ENCODE measurements around the gene NAP1L4.

Gene NAP1L4

GRCh38 chr11:2922655-2923054 is 69.5 kb downstream of the NAP1L4 start:
- Histone ChIP-seq H3K4me3 (IDR thresholded peaks at IDR 0.05; ENCODE audit: insufficient read depth, low read depth, low read length) (no peak overlapping the region), H4K20me1 (ENCODE audit: insufficient read depth) (no peaks in the 10 kb centered on the region), H2AFZ (ENCODE audit: low read depth) (no peak overlapping the region), H3K4me2 (no peak overlapping the region), H3K9ac (no peak overlapping the region), H3K79me2 (ENCODE audit: insufficient read depth, low read depth) (no peaks in the 10 kb centered on the region), H3K27me3 (ENCODE audit: insufficient read depth, low read depth) (peaks cover 18% of the 10 kb centered on the region; the same call in 1 of the 2 replicates), H3K36me3 (ENCODE audit: insufficient read depth) (no peaks in the 10 kb centered on the region), H3K4me1 (ENCODE audit: low read depth, poor library complexity, severe bottlenecking) (no peaks in the 10 kb centered on the region), H3K27ac (no peak overlapping the region)
- no peak for TF ChIP-seq CTCF (conservative IDR thresholded peaks at IDR 0.05; ENCODE audit: low read depth, low read length)

- H3K4me2 ChIP-seq: no peak overlapping the region
- peaks cover 12% of the 10 kb centered on the region; the same call in 1 of the 2 replicates for H3K27me3 ChIP-seq (ENCODE audit: insufficient read depth, low read depth)
- no peak for TF ChIP-seq CTCF (conservative IDR thresholded peaks at IDR 0.05; ENCODE audit: low read depth, low read length)
- H3K79me2 ChIP-seq (ENCODE audit: insufficient read depth, low read depth): no peaks in the 10 kb centered on the region
- H3K4me1 ChIP-seq (ENCODE audit: low read depth, poor library complexity, severe bottlenecking): no peaks in the 10 kb centered on the region
- no peak overlapping the region for H3K9ac ChIP-seq
- no peaks in the 10 kb centered on the region for H3K36me3 ChIP-seq (ENCODE audit: insufficient read depth)
- H4K20me1 ChIP-seq (ENCODE audit: insufficient read depth): no peaks in the 10 kb centered on the region
- no peak overlapping the region for H3K27ac ChIP-seq
- H2AFZ ChIP-seq (ENCODE audit: low read depth): no peak overlapping the region
- H3K4me3 ChIP-seq (IDR thresholded peaks at IDR 0.05; ENCODE audit: insufficient read depth, low read depth, low read length): no peak overlapping the region
Observed at GRCh38 chr11:2921742-2922493, 70.2 kb downstream of the NAP1L4 start.

- Histone ChIP-seq H3K4me3 (IDR thresholded peaks at IDR 0.05; ENCODE audit: insufficient read depth, low read depth, low read length) (no peak overlapping the region), H3K79me2 (ENCODE audit: insufficient read depth, low read depth) (no peaks in the 10 kb centered on the region), H3K4me2 (no peak overlapping the region), H3K27me3 (ENCODE audit: insufficient read depth, low read depth) (peaks cover 6% of the 10 kb centered on the region; the same call in 1 of the 2 replicates), H3K4me1 (ENCODE audit: low read depth, poor library complexity, severe bottlenecking) (no peaks in the 10 kb centered on the region), H2AFZ (ENCODE audit: low read depth) (no peak overlapping the region), H3K27ac (no peak overlapping the region), H3K36me3 (ENCODE audit: insufficient read depth) (no peaks in the 10 kb centered on the region), H3K9ac (no peak overlapping the region), H4K20me1 (ENCODE audit: insufficient read depth) (no peaks in the 10 kb centered on the region)
- TF ChIP-seq CTCF (conservative IDR thresholded peaks at IDR 0.05; ENCODE audit: low read depth, low read length): no peak
Observed at GRCh38 chr11:2921261-2921660, 70.9 kb downstream of the NAP1L4 start.

- no peak for TF ChIP-seq CTCF (conservative IDR thresholded peaks at IDR 0.05; ENCODE audit: low read depth, low read length)
- no peak overlapping the region for H2AFZ ChIP-seq (ENCODE audit: low read depth)
- H4K20me1 ChIP-seq (ENCODE audit: insufficient read depth): no peaks in the 10 kb centered on the region
- peaks cover 6% of the 10 kb centered on the region; the same call in 1 of the 2 replicates for H3K27me3 ChIP-seq (ENCODE audit: insufficient read depth, low read depth)
- H3K27ac ChIP-seq: no peak overlapping the region
- H3K79me2 ChIP-seq (ENCODE audit: insufficient read depth, low read depth): no peaks in the 10 kb centered on the region
- no peaks in the 10 kb centered on the region for H3K36me3 ChIP-seq (ENCODE audit: insufficient read depth)
- H3K4me3 ChIP-seq (IDR thresholded peaks at IDR 0.05; ENCODE audit: insufficient read depth, low read depth, low read length): no peak overlapping the region
- H3K9ac ChIP-seq: no peak overlapping the region
- H3K4me1 ChIP-seq (ENCODE audit: low read depth, poor library complexity, severe bottlenecking): no peaks in the 10 kb centered on the region
- H3K4me2 ChIP-seq: no peak overlapping the region
Observed at GRCh38 chr11:2920343-2920742, 71.8 kb downstream of the NAP1L4 start.

All from KMS-11 (cell line).